Neuronal stem cell (in vitro differentiated cells): Measurements from ENCODE around the gene TMEM184C.

Experiments
- DNase-seq: peaks from one replicate; pipeline ENCODE4 v3.0.0-alpha.2; 2013; ENCODE audit warnings: low spot score
- H2AFZ ChIP-seq: one replicate; pipeline ENCODE4 v1.6.1; 2013; ENCODE audit warnings: mild to moderate bottlenecking, low read length, inconsistent platforms
- H2AK5ac ChIP-seq: 2 replicates; pipeline ENCODE4 v1.6.1; 2013; ENCODE audit warnings: low read depth, mild to moderate bottlenecking, inconsistent platforms, low read length, moderate library complexity, mixed read lengths
- H2BK120ac ChIP-seq: 2 replicates; pipeline ENCODE4 v1.6.1; 2013; ENCODE audit warnings: low read depth, mild to moderate bottlenecking, inconsistent platforms, low read length, moderate library complexity, mixed read lengths
- H2BK12ac ChIP-seq: one replicate; pipeline ENCODE4 v1.6.1; 2013; ENCODE audit warnings: low read length, inconsistent platforms
- H2BK15ac ChIP-seq: 2 replicates; pipeline ENCODE4 v1.6.1; 2013; ENCODE audit warnings: mild to moderate bottlenecking, low read length, inconsistent platforms, mixed read lengths
- H2BK5ac ChIP-seq: one replicate; pipeline ENCODE4 v1.6.1; 2013; ENCODE audit warnings: inconsistent platforms, mild to moderate bottlenecking, low read length, moderate library complexity
- H3K14ac ChIP-seq: one replicate; pipeline ENCODE4 v1.6.1; 2013; ENCODE audit warnings: low read length, inconsistent platforms
- H3K18ac ChIP-seq: 2 replicates; pipeline ENCODE4 v1.6.1; 2013; ENCODE audit warnings: low read length, inconsistent platforms
- H3K23ac ChIP-seq: 2 replicates; pipeline ENCODE4 v1.6.1; 2013; ENCODE audit warnings: low read depth, mild to moderate bottlenecking, mixed read lengths, low read length, inconsistent platforms; ENCODE audit not compliant: poor library complexity
- H3K27ac ChIP-seq: replicated peaks from 3 replicates; pipeline ENCODE4 v1.5.1; 2013; ENCODE audit warnings: low read length, inconsistent platforms
- H3K27me3 ChIP-seq, 3 experiments: 2 replicates each; pipeline ENCODE4 v1.6.1; 2013; ENCODE audit warnings: low read length in 3 of 3, mild to moderate bottlenecking in 2 of 3, inconsistent platforms in 1 of 3, low read depth in 1 of 3, mixed read lengths in 1 of 3, moderate library complexity in 1 of 3; ENCODE audit not compliant: control insufficient read depth in 3 of 3, insufficient read depth in 3 of 3
- H3K36me3 ChIP-seq, 2 donors: replicated peaks in 1 of 2; 2 replicates each; pipeline ENCODE4 v1.6.1; 2013; ENCODE audit warnings: low read length in 2 of 2; ENCODE audit not compliant: control insufficient read depth in 2 of 2, insufficient read depth in 2 of 2
- H3K4ac ChIP-seq: 2 replicates; pipeline ENCODE4 v1.6.1; 2013; ENCODE audit warnings: inconsistent platforms, mild to moderate bottlenecking, low read length, moderate library complexity
- H3K4me1 ChIP-seq, 2 donors: 1 replicate in 1 of 2; 2 replicates in 1 of 2; pipeline ENCODE4 v1.6.1; 2013; ENCODE audit warnings: low read length in 2 of 2, low read depth in 1 of 2; ENCODE audit not compliant: control insufficient read depth in 2 of 2, insufficient read depth in 1 of 2
- H3K4me2 ChIP-seq: one replicate; pipeline ENCODE4 v1.6.1; 2013; ENCODE audit warnings: mild to moderate bottlenecking, low read length, inconsistent platforms; ENCODE audit not compliant: insufficient read depth, poor library complexity, severe bottlenecking
- H3K4me3 ChIP-seq, 2 donors: 2 replicates each; pipeline ENCODE4 v1.5.1; 2013; ENCODE audit warnings: low read length in 2 of 2, mild to moderate bottlenecking in 2 of 2, inconsistent platforms in 1 of 2, moderate library complexity in 1 of 2
- H3K79me1 ChIP-seq: one replicate; pipeline ENCODE4 v1.6.1; 2013; ENCODE audit warnings: low read depth, mild to moderate bottlenecking, inconsistent platforms, low read length, moderate library complexity
- H3K9ac ChIP-seq: one replicate; pipeline ENCODE4 v1.6.1; 2013; ENCODE audit warnings: mild to moderate bottlenecking, low read depth, low read length, inconsistent platforms; ENCODE audit not compliant: poor library complexity
- H3K9me3 ChIP-seq, 2 donors: replicated peaks in 1 of 2; 2 replicates each; pipeline versions ENCODE3 to v1.6.1; 2013; ENCODE audit warnings: low read length in 2 of 2, mild to moderate bottlenecking in 2 of 2, inconsistent platforms in 1 of 2, low read depth in 1 of 2, mixed read lengths in 1 of 2, moderate library complexity in 1 of 2; ENCODE audit not compliant: control insufficient read depth in 2 of 2, insufficient read depth in 1 of 2
- H4K8ac ChIP-seq: one replicate; pipeline ENCODE4 v1.6.1; 2013; ENCODE audit warnings: low read depth, mild to moderate bottlenecking, inconsistent platforms, low read length, moderate library complexity
- H4K91ac ChIP-seq: one replicate; pipeline ENCODE4 v1.6.1; 2013; ENCODE audit warnings: low read length, low read depth, mild to moderate bottlenecking, inconsistent platforms; ENCODE audit not compliant: poor library complexity
- WGBS, 2 donors: extraction: QIAGEN DNeasy Blood & Tissue Kit; methylation state at CpG; one replicate each; pipeline ENCODE4 v1.1.7; 2013; ENCODE audit warnings: missing lambda C conversion rate in 2 of 2, mixed read lengths in 1 of 2; ENCODE audit not compliant: insufficient read length in 2 of 2, insufficient replicate concordance in 1 of 2; ENCODE audit errors: extremely low coverage in 2 of 2; 5-methylcytosine and 5-hydroxymethylcytosine counted together

TMEM184C gene

GRCh38 chr4:147620315-147620714, 3.1 kb downstream of the TMEM184C start:
- no peak overlapping the region for H2BK120ac ChIP-seq
- DNase-seq: no peak
- H3K9ac ChIP-seq: no peak overlapping the region
- no peak overlapping the region for H2BK5ac ChIP-seq
- H3K4me1 ChIP-seq: peaks cover 0 to 4% of the 10 kb centered on the region in 2 donors
- no peak overlapping the region for H3K23ac ChIP-seq
- no peak overlapping the region for H2BK12ac ChIP-seq
- no CpG with 5 or more reads among the region's 2 CpGs for WGBS, 2 donors
- H3K4me2 ChIP-seq: no peak overlapping the region
- no peak overlapping the region for H3K27ac ChIP-seq
- H2AK5ac ChIP-seq: no peak overlapping the region
- no peak overlapping the region for H3K4me3 ChIP-seq
- no peaks in the 10 kb centered on the region for H3K9me3 ChIP-seq
- no peak overlapping the region for H3K18ac ChIP-seq
- H4K91ac ChIP-seq: no peak overlapping the region
- no peaks in the 10 kb centered on the region for H3K27me3 ChIP-seq
- no peak overlapping the region for H4K8ac ChIP-seq
- H3K36me3 ChIP-seq: peaks cover 2 to 52% of the 10 kb centered on the region in 2 donors
- H3K4ac ChIP-seq: no peak overlapping the region
- no peak overlapping the region for H2BK15ac ChIP-seq
- H2AFZ ChIP-seq: no peak overlapping the region
- peaks cover 6% of the 10 kb centered on the region for H3K79me1 ChIP-seq
- H3K14ac ChIP-seq: no peak overlapping the region

GRCh38 chr4:147625733-147626132, 8.5 kb downstream of the TMEM184C start:
- Histone ChIP-seq H3K4me1 (no peaks in the 10 kb centered on the region), H3K18ac (no peak overlapping the region), H3K36me3 (peaks cover 0 to 91% of the 10 kb centered on the region in 2 donors), H3K4me2 (no peak overlapping the region), H3K27me3 (no peaks in the 10 kb centered on the region), H2BK15ac (no peak overlapping the region), H2AFZ (no peak overlapping the region), H2AK5ac (no peak overlapping the region), H3K23ac (no peak overlapping the region), H2BK12ac (no peak overlapping the region), H3K4ac (no peak overlapping the region), H3K14ac (no peak overlapping the region), H3K4me3 (no peak overlapping the region), H4K8ac (no peak overlapping the region), H4K91ac (no peak overlapping the region), H3K79me1 (no peaks in the 10 kb centered on the region), H2BK5ac (no peak overlapping the region), H3K27ac (no peak overlapping the region), H2BK120ac (no peak overlapping the region), H3K9me3 (no peaks in the 10 kb centered on the region), H3K9ac (no peak overlapping the region)
- WGBS, 2 donors: no CpG with 5 or more reads among the region's 6 CpGs
- DNase-seq: no peak

GRCh38 chr4:147626903-147627302, 9.7 kb downstream of the TMEM184C start:
- H3K79me1 ChIP-seq: no peaks in the 10 kb centered on the region
- no peak overlapping the region for H2BK120ac ChIP-seq
- no peak overlapping the region for H2AFZ ChIP-seq
- no peak overlapping the region for H3K23ac ChIP-seq
- no peak overlapping the region for H4K91ac ChIP-seq
- no peak overlapping the region for H2BK15ac ChIP-seq
- H3K36me3 ChIP-seq: peaks cover 0 to 94% of the 10 kb centered on the region in 2 donors
- no peak overlapping the region for H2BK5ac ChIP-seq
- H2AK5ac ChIP-seq: no peak overlapping the region
- no peak overlapping the region for H3K27ac ChIP-seq
- no CpG with 5 or more reads among the region's 4 CpGs for WGBS, 2 donors
- H2BK12ac ChIP-seq: no peak overlapping the region
- no peak overlapping the region for H3K9ac ChIP-seq
- H3K9me3 ChIP-seq: no peaks in the 10 kb centered on the region
- no peak overlapping the region for H4K8ac ChIP-seq
- no peaks in the 10 kb centered on the region for H3K27me3 ChIP-seq
- H3K4me3 ChIP-seq: no peak overlapping the region
- H3K4me2 ChIP-seq: no peak overlapping the region
- DNase-seq: no peak
- no peak overlapping the region for H3K14ac ChIP-seq
- H3K4ac ChIP-seq: no peak overlapping the region
- no peaks in the 10 kb centered on the region for H3K4me1 ChIP-seq
- H3K18ac ChIP-seq: no peak overlapping the region

GRCh38 chr4:147628415-147628814, 11.2 kb downstream of the TMEM184C start:
- Histone ChIP-seq H3K4me2 (no peak overlapping the region), H3K18ac (no peak overlapping the region), H2BK120ac (no peak overlapping the region), H4K8ac (no peak overlapping the region), H3K27me3 (no peaks in the 10 kb centered on the region), H3K9me3 (no peaks in the 10 kb centered on the region), H3K4me3 (no peak overlapping the region), H3K4me1 (no peaks in the 10 kb centered on the region), H3K14ac (no peak overlapping the region), H3K27ac (no peak overlapping the region), H3K4ac (no peak overlapping the region), H3K9ac (no peak overlapping the region), H2BK12ac (no peak overlapping the region), H2AFZ (no peak overlapping the region), H2BK15ac (no peak overlapping the region), H4K91ac (no peak overlapping the region), H3K23ac (no peak overlapping the region), H2BK5ac (no peak overlapping the region), H3K79me1 (no peaks in the 10 kb centered on the region), H2AK5ac (no peak overlapping the region), H3K36me3 (peaks cover 0 to 99% of the 10 kb centered on the region in 2 donors)
- DNase-seq: no peak
- no CpG with 5 or more reads among the region's 3 CpGs for WGBS, 2 donors
